ENCODE measurements around the gene SRPX2.
A peak's percentile ranks its signal among the peaks of the same experiment; 100 is the strongest.

The SRPX2 gene

DNA sequence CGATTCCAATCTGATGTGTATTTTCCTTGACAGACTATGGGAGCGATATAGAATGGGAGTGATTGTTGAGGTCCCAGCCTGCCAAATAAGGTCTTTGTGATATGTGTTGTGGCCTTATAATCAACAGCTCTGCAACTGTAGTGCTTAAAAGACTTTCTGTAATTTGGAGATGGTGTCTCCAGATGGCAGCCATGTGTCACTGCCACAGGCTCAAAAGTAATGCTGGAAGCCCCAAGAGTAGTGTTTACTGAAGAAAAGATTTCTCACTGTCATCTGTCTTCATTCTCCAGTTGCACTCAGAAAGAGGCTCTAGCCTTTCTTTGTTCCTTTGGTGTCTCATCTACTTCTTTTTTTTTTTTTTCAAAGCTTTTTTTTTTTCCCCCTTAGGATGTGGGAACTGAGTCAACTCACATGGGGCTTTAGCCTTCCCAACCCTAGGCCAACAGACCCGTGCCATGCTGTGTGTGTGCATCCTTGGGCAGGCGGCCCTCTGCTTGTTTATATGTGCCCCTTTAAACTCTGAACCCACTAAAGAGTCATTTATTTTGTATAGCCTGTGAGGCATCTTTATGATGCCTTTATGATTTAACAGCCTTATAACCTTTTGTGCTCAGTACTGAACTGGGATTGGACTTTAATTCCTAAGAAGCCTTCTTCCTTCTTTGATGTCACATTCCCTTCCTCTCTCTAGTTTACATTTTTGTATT lies 15.6 kb downstream of the SRPX2 start:
- no peak overlapping the region for H3K4me3 ChIP-seq (ENCODE audit: low read depth, low read length)
- in situ Hi-C loops (cut with HindIII; ENCODE audit: low sequenced_read_pairs): no loop called here
- TF ChIP-seq, protein P1, sequence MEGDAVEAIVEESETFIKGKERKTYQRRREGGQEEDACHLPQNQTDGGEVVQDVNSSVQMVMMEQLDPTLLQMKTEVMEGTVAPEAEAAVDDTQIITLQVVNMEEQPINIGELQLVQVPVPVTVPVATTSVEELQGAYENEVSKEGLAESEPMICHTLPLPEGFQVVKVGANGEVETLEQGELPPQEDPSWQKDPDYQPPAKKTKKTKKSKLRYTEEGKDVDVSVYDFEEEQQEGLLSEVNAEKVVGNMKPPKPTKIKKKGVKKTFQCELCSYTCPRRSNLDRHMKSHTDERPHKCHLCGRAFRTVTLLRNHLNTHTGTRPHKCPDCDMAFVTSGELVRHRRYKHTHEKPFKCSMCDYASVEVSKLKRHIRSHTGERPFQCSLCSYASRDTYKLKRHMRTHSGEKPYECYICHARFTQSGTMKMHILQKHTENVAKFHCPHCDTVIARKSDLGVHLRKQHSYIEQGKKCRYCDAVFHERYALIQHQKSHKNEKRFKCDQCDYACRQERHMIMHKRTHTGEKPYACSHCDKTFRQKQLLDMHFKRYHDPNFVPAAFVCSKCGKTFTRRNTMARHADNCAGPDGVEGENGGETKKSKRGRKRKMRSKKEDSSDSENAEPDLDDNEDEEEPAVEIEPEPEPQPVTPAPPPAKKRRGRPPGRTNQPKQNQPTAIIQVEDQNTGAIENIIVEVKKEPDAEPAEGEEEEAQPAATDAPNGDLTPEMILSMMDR (IDR thresholded peaks at IDR 0.05; ENCODE audit: low read depth, low read length): no peak
- DNase-seq (ENCODE audit: low read depth, low spot score): no peak

DNA sequence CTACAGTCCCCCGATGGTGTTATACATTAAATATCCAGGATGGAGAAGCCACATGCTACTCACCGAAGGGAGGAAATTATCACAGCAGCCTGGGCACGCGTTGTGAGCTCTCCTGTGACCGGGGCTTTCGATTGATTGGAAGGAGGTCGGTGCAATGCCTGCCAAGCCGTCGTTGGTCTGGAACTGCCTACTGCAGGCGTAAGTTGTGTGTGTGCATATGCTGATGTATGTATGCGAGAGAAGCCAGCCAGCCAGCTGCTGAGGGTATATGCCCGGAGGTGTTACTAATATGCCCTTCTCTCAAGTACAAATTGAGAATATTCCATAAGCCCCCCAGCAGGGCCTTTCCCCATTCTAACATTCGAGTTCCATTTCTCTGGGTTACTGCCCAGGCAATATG lies 18.2 kb downstream of the SRPX2 start:
- in situ Hi-C loops (cut with HindIII; ENCODE audit: low sequenced_read_pairs): no loop called here
- DNase-seq (ENCODE audit: low read depth, low spot score): no peak
- H3K4me3 ChIP-seq (ENCODE audit: low read depth, low read length): no peak overlapping the region
- TF ChIP-seq, protein P1 (IDR thresholded peaks at IDR 0.05; ENCODE audit: low read depth, low read length): no peak

DNA sequence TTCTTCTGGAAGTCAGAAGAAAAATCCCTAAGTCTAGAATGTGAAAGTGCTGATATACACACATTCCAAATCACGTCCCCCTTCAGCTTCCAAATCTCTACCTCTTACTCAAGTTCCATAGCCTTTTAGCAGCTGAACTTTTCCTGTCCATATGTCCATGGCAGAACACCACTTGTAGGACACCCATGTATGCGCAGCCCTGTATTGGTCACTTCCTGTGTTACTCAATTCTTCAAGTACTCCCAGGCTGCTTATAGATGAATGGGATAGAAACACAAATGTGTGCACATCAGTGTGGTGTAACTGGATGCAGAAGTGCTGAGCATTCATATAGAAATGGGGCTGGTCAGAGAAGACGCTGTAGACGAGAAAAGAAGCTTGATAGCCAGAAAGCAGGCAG lies 18.8 kb downstream of the SRPX2 start:
- TF ChIP-seq, protein P1 (IDR thresholded peaks at IDR 0.05; ENCODE audit: low read depth, low read length): no peak
- DNase-seq (ENCODE audit: low read depth, low spot score): no peak
- in situ Hi-C loops (cut with HindIII; ENCODE audit: low sequenced_read_pairs): no loop called here
- H3K4me3 ChIP-seq (ENCODE audit: low read depth, low read length): no peak overlapping the region

DNA sequence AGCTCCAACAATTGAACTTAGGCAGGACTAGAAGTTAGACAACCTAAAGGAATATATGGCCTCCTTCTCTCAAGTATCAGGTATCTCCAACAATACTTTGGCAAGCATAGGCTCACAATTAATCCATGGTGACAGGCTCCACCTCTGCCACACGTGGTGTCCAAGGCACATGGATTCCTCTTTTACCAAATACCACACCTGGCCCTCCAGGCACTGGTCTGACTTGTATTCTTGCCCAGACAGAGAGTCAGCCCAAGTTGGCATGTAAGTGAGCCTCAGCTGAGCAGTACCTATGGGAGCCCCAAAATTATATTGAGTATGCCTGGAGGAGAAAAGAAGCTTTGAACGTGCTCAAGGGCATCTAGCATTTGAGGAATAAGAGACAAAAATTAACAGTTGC lies 19.6 kb downstream of the SRPX2 start:
- DNase-seq (ENCODE audit: low read depth, low spot score): no peak
- in situ Hi-C loops (cut with HindIII; ENCODE audit: low sequenced_read_pairs): no loop called here
- H3K4me3 ChIP-seq (ENCODE audit: low read depth, low read length): no peak overlapping the region
- TF ChIP-seq, protein P1 (IDR thresholded peaks at IDR 0.05; ENCODE audit: low read depth, low read length): no peak

DNA sequence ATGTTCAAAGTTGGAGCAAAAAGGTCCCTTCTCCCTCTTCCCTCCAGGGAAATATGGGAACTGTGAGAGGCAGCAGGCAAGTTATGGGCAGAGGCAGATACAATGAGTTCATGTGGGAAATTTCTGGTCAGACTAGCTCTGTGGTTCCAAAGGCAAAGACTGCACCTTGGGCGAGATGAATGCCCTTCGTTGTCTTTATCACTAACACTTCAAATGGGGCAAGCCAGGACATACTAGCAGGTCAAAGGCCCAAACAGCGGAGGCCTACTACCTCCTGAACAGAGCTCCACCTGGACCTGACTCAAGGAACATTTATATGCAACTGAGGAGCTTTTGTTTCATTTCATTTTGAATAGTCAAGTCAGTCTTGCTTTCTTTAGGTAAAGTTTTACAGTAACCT lies 29.0 kb downstream of the SRPX2 start:
- H3K4me3 ChIP-seq (ENCODE audit: low read depth, low read length): no peak overlapping the region
- no peak for DNase-seq (ENCODE audit: low read depth, low spot score)
- in situ Hi-C loops (cut with HindIII; ENCODE audit: low sequenced_read_pairs): no loop called here
- TF ChIP-seq, protein P1 (IDR thresholded peaks at IDR 0.05; ENCODE audit: low read depth, low read length): no peak

DNA sequence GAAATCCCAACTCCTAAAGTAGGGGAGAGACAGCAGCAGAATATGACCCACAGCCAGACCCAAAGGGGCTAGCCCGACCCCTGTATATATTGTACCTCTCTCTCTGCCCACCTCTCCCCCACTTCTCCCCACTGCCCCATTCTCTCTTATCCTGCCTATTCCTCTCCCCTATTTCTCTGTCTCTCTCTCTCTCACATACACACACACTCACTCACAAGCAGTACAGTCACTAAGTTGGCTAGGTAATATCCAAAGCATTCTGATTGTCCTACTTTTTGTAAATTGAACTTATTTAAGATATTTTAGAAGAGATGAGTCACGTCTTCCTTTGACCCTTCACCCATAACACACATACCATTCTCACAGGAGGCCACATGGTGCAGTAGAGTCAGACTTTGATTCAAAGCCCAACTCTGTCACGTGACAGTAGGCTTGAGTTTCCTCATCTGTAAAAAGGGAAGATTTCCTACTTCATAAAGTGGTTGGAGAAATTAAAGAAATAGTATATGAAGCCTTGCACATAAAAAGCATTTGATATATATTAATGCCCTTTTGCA lies 29.5 kb downstream of the SRPX2 start:
- in situ Hi-C loops (cut with HindIII; ENCODE audit: low sequenced_read_pairs): no loop called here
- TF ChIP-seq, protein P1 (IDR thresholded peaks at IDR 0.05; ENCODE audit: low read depth, low read length): no peak
- DNase-seq (ENCODE audit: low read depth, low spot score): peak; percentile 73
- H3K4me3 ChIP-seq (ENCODE audit: low read depth, low read length): no peak overlapping the region

All from astrocyte of the spinal cord (primary cell).